K562 (cell line): ENCODE measurements around the gene PUM2. TPM values are rescaled to one million over a fixed set of nuclear protein-coding genes. Genes with fewer than 3 reads are reported as not detected.

Experiments
- ATAC-seq: fragments of 200-7000 bp; cut with Tn5 transposase; 3 replicates; pipeline ENCODE4 v1.9.1; 2020; ENCODE audit warnings: moderate library complexity
- BruUV-seq: library from RNA; stranded (reverse); fragments of 400-500 nt; replicated peaks from 2 replicates; lab custom pipeline; 2021; lab: Mats Ljungman, UMichigan
- CTCF ChIA-PET: fragments of 300-600 bp; formaldehyde crosslinking; extraction: SDS; loops from one replicate; lab custom pipeline; 2021; ENCODE audit warnings: low intra/inter-chr PET ratio; lab: Yijun Ruan, JAX
- POLR2A ChIA-PET: fragments of 300-600, 350-650 bp; sonication (Branson Sonifier 250); formaldehyde crosslinking; extraction: SDS; loops from one replicate; lab custom pipeline; 2021; ENCODE audit warnings: antibody characterized with exemption, inconsistent platforms; lab: Yijun Ruan, JAX
- DNase-seq, 4 experiments: peaks; one replicate each; pipeline versions ENCODE4 v3.0.0 to v3.0.0-alpha.2; 2011 to 2018; ENCODE audit warnings: low spot score in 3 of 4, mixed read lengths in 3 of 4; ENCODE audit errors: extremely low read depth in 1 of 4
- FAIRE-seq: peaks from 2 replicates; lab custom pipeline; 2011; peaks lifted over from hg19 to GRCh38; lab: Jason Lieb, UNC
- H2AFZ ChIP-seq: 2 replicates; pipeline ENCODE4 v1.6.0; 2011; ENCODE audit warnings: low read depth, low read length, control low read depth, inconsistent platforms
- H3K27ac ChIP-seq: fragments of 200-600 bp; 3 replicates; pipeline ENCODE4 v1.8.0; 2011; ENCODE audit warnings: low read depth, mild to moderate bottlenecking, control low read depth, inconsistent platforms, low read length, moderate library complexity, mixed read lengths; ENCODE audit errors: extremely low read depth
- H3K27me3 ChIP-seq, 2 experiments: fragments of 300-600 bp in 1 of 2; 2 replicates in 1 of 2; 3 replicates in 1 of 2; pipeline versions ENCODE4 v1.6.0 to v1.8.0; 2011; ENCODE audit warnings: inconsistent platforms in 2 of 2, low read length in 2 of 2, mild to moderate bottlenecking in 1 of 2, mixed read lengths in 1 of 2, moderate library complexity in 1 of 2; ENCODE audit not compliant: control insufficient read depth in 2 of 2, insufficient read depth in 2 of 2
- H3K36me3 ChIP-seq: fragments of 300-600 bp; 3 replicates; pipeline ENCODE4 v1.8.0; 2011; ENCODE audit warnings: mild to moderate bottlenecking, low read length, inconsistent platforms; ENCODE audit not compliant: control insufficient read depth, insufficient read depth
- H3K4me1 ChIP-seq, 2 experiments: fragments of 200-600 bp in 1 of 2; replicated peaks in 1 of 2; 2 replicates in 1 of 2; 3 replicates in 1 of 2; pipeline versions ENCODE4 v1.5.1 to v1.8.0; 2011; ENCODE audit warnings: inconsistent platforms in 2 of 2, low read length in 2 of 2, mild to moderate bottlenecking in 1 of 2, mixed read lengths in 1 of 2, moderate library complexity in 1 of 2; ENCODE audit not compliant: control insufficient read depth in 2 of 2, insufficient read depth in 2 of 2
- H3K4me2 ChIP-seq: 2 replicates; pipeline ENCODE4 v1.6.1; 2011; ENCODE audit warnings: low read length, control low read depth, inconsistent platforms, mixed read lengths; ENCODE audit not compliant: insufficient read depth
- H3K4me3 ChIP-seq: fragments of 200-600 bp; sonication (generic), shearing (Covaris generic); 2 replicates; pipeline ENCODE4 v1.5.1; 2016; ENCODE audit warnings: control low read depth, inconsistent platforms
- H3K79me2 ChIP-seq: fragments of 200-600 bp; 3 replicates; pipeline ENCODE4 v1.8.0; 2011; ENCODE audit warnings: low read length, inconsistent platforms; ENCODE audit not compliant: control insufficient read depth, insufficient read depth
- H3K9ac ChIP-seq, 2 experiments: 2 replicates each; pipeline versions ENCODE4 v1.6.0 to v1.6.1; 2011; ENCODE audit warnings: low read depth in 2 of 2, low read length in 2 of 2, control low read depth in 1 of 2, inconsistent platforms in 1 of 2, mild to moderate bottlenecking in 1 of 2, mixed read lengths in 1 of 2; ENCODE audit not compliant: insufficient read depth in 1 of 2
- H3K9me1 ChIP-seq: one replicate; pipeline ENCODE4 v1.6.0; 2011; ENCODE audit warnings: inconsistent platforms, mild to moderate bottlenecking, low read length, moderate library complexity; ENCODE audit not compliant: control insufficient read depth, insufficient read depth
- H3K9me3 ChIP-seq: replicated peaks from 2 replicates; pipeline ENCODE4 v1.5.1; 2011; ENCODE audit warnings: low read depth, low read length, inconsistent platforms; ENCODE audit not compliant: control insufficient read depth, insufficient read depth
- H4K20me1 ChIP-seq: replicated peaks from 2 replicates; pipeline ENCODE4 v1.6.1; 2011; ENCODE audit warnings: low read length, inconsistent platforms, mixed read lengths; ENCODE audit not compliant: control insufficient read depth, insufficient read depth
- ADNP ChIP-seq: fragments of 200-800 bp; sonication (Bioruptor generic); IDR thresholded peaks from 2 replicates; pipeline ENCODE4 v1.6.1; 2016; ENCODE audit warnings: missing genetic modification characterization, missing compliant biosample characterization
- CC2D1A ChIP-seq: fragments of 450-650 bp; IDR thresholded peaks from 2 replicates; pipeline ENCODE4 v1.6.1; 2017; ENCODE audit warnings: mild to moderate bottlenecking
- CHCHD3 ChIP-seq: fragments of 250-450 bp; sonication (Bioruptor Pico); IDR thresholded peaks from 2 replicates; pipeline ENCODE4 v2.1.2; 2022; ENCODE audit warnings: mild to moderate bottlenecking
- DLX4 ChIP-seq: fragments of 250-450 bp; sonication (Bioruptor Pico); IDR thresholded peaks from 2 replicates; pipeline ENCODE4 v1.6.1; 2021; ENCODE audit warnings: mild to moderate bottlenecking
- ETV1 ChIP-seq: fragments of 450-650 bp; conservative IDR thresholded peaks from 2 replicates; pipeline ENCODE4 v1.6.1; 2016; ENCODE audit warnings: missing genetic modification characterization, control low read depth, low read depth, missing compliant biosample characterization
- LCOR ChIP-seq: sonication (generic); formaldehyde crosslinking; IDR thresholded peaks from 2 replicates; pipeline ENCODE4 v1.8.0; 2022; ENCODE audit warnings: mild to moderate bottlenecking, missing genetic modification reagents
- PREB ChIP-seq: sonication (generic); formaldehyde crosslinking; IDR thresholded peaks from 2 replicates; pipeline ENCODE4 v1.8.1; 2023; ENCODE audit warnings: mild to moderate bottlenecking, missing genetic modification reagents
- RB1 ChIP-seq: fragments of 450-650 bp; IDR thresholded peaks from 2 replicates; pipeline ENCODE4 v1.6.1; 2017; ENCODE audit warnings: low read depth, mild to moderate bottlenecking
- THAP12 ChIP-seq: fragments of 250-450 bp; sonication (Bioruptor Pico); IDR thresholded peaks from 2 replicates; pipeline ENCODE4 v1.9.0; 2021; ENCODE audit warnings: mild to moderate bottlenecking, inconsistent platforms
- THAP7 ChIP-seq: fragments of 250-450 bp; sonication (Bioruptor Pico); IDR thresholded peaks from 2 replicates; pipeline ENCODE4 v1.5.0; 2021
- ZNF175 ChIP-seq: fragments of 200-800 bp; sonication (Bioruptor generic); IDR thresholded peaks from 2 replicates; pipeline ENCODE4 v1.6.1; 2016; ENCODE audit warnings: low read depth, mild to moderate bottlenecking, missing genetic modification characterization, missing compliant biosample characterization
- WGBS: fragments of 100-300 bp; shearing (Covaris generic); methylation state at CpG from one replicate; pipeline ENCODE4 v1.1.6; 2016; ENCODE audit warnings: low coverage, mixed read lengths; ENCODE audit not compliant: insufficient coverage; ENCODE audit errors: missing lambda C conversion rate; 5-methylcytosine and 5-hydroxymethylcytosine counted together
- in situ Hi-C: fragments of 300-500 bp; cut with MboI; formaldehyde crosslinking; loops from 4 replicates; pipeline ENCODE4 v1.15.0; 2018; ENCODE audit warnings: inconsistent platforms, mixed read lengths
- intact Hi-C: fragments of 100-400 bp; cut with micrococcal nuclease; formaldehyde crosslinking; loops from 2 replicates; pipeline ENCODE4 v1.14.2; 2022
- polyA plus RNA-seq, 8 experiments: library from polyadenylated mRNA; depleted of rRNA in 4 of 8; stranded (reverse) in 5 of 8; unstranded in 3 of 8; fragments of >200 nt; fragmentation: Nextera tagmentation in 2 of 8; fragmentation: Illumina TruSeq in 1 of 8; extraction: Ambion mirVana in 2 of 8; extraction: Trizol in 1 of 8; gene quantifications; 2 replicates each; pipeline versions ENCODE4 v1.2.1 to v1.2.3, GENCODE V29; 2011 to 2014; ENCODE audit warnings: inconsistent platforms in 1 of 8, missing spikeins in 1 of 8
- total RNA-seq, 7 experiments: library from RNA; depleted of rRNA in 6 of 7; stranded (reverse); fragments of >200 nt in 6 of 7; fragmentation: Illumina TruSeq in 2 of 7; extraction: Trizol in 2 of 7; gene quantifications; 2 replicates each; pipeline versions ENCODE4 v1.2.1 to v1.2.3, GENCODE V29; 2011 to 2021; ENCODE audit warnings: low replicate concordance in 1 of 7
- TF ChIP-seq, protein P1 (sequence below), 2 experiments: IDR thresholded peaks; 2 replicates each; pipeline ENCODE4 v1.6.1; 2012; ENCODE audit warnings: improper control_type of control experiment in 2 of 2, low read depth in 2 of 2, low read length in 2 of 2, borderline replicate concordance in 1 of 2

The PUM2 gene
- total and polyA plus RNA-seq, 9 of the 15 experiments (the other 6 are each of a cell fraction or from before 2014, with no cell fraction given) = 13.4 to 61.9 (median 28.3) TPM

DNA sequence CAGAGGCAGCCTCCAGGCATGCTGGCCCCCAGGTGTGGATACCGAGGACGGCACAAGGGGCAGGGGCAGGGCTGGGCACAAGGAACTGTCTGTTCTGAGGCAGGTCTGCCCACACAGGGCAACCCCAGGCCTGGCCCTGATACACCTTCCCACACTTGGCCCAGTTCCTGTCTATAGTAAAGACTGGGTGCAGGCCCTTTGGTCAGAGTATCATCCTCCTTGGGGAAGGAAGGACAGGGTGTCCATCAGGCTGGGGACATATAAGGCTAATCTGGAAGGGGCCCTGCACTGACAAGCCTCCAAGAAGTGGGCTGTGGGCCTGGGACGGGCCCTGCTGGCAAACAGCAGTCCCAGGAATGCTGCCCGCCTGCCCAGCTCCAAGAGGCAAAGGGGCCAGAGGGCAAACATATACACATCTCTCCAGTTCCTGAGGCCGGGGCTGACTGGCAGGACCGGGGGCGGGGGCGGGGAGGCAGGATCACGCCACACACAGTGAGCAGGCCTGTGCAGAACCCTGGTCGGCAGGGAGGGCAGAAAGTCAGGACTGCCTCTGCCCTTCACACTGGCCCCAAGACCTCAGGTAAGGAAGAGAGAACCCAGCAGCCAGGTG is 144.6 kb downstream of the PUM2 start:
- no peaks in the 10 kb centered on the region for H3K9me1 ChIP-seq
- WGBS = 14% methylated on average over 10 of the region's 10 CpGs
- FAIRE-seq (no peak), ATAC-seq (no peak), DNase-seq (no peak)
- no peaks in the 10 kb centered on the region for H3K9me3 ChIP-seq
- no peaks in the 10 kb centered on the region for H3K79me2 ChIP-seq
- POLR2A ChIA-PET = interaction anchor here (0.6 kb wide), 1 partner anchor 35 kb away, joined by 4 read pairs; no protein-coding TSS in a partner anchor
- H3K4me1 ChIP-seq = peaks cover 12 to 15% of the 10 kb centered on the region in 2 experiments
- H3K4me2 ChIP-seq = no peak overlapping the region
- H3K27me3 ChIP-seq = peaks cover 4 to 31% of the 10 kb centered on the region in 2 experiments; a peak in 3 of 5 replicates
- intact Hi-C loops = no loop called here
- H3K4me3 ChIP-seq = no peak overlapping the region
- in situ Hi-C loops = no loop called here
- no peak for TF ChIP-seq DLX4
- no peak for TF ChIP-seq RB1
- TF ChIP-seq, protein P1, sequence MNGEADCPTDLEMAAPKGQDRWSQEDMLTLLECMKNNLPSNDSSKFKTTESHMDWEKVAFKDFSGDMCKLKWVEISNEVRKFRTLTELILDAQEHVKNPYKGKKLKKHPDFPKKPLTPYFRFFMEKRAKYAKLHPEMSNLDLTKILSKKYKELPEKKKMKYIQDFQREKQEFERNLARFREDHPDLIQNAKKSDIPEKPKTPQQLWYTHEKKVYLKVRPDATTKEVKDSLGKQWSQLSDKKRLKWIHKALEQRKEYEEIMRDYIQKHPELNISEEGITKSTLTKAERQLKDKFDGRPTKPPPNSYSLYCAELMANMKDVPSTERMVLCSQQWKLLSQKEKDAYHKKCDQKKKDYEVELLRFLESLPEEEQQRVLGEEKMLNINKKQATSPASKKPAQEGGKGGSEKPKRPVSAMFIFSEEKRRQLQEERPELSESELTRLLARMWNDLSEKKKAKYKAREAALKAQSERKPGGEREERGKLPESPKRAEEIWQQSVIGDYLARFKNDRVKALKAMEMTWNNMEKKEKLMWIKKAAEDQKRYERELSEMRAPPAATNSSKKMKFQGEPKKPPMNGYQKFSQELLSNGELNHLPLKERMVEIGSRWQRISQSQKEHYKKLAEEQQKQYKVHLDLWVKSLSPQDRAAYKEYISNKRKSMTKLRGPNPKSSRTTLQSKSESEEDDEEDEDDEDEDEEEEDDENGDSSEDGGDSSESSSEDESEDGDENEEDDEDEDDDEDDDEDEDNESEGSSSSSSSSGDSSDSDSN (IDR thresholded peaks at IDR 0.05; ENCODE audit: borderline replicate concordance in 1 of 2, low read depth in 2 of 2, low read length in 2 of 2) = no peak
- no peak for TF ChIP-seq THAP7 (CRISPR knock-in tag)
- TF ChIP-seq CHCHD3 (CRISPR knock-in tag) = no peak
- TF ChIP-seq PREB (CRISPR knock-in tag) = no peak
- no peak for TF ChIP-seq THAP12 (CRISPR knock-in tag)
- no peak for TF ChIP-seq CC2D1A
- no peak for TF ChIP-seq ETV1
- TF ChIP-seq ADNP (tag) = no peak
- no peak for TF ChIP-seq LCOR (CRISPR knock-in tag)
- no peak for TF ChIP-seq ZNF175 (CRISPR knock-in tag)
- H4K20me1 ChIP-seq = 0 out of 2 replicates have a peak, but pooled peaks cover 9% of the 10 kb centered on the region
- no peak overlapping the region for H3K27ac ChIP-seq
- no peak overlapping the region for H3K9ac ChIP-seq
- H2AFZ ChIP-seq = no peak overlapping the region
- BruUV-seq = no TSS peak
- CTCF ChIA-PET = no interaction called here
- no peaks in the 10 kb centered on the region for H3K36me3 ChIP-seq
